Measurements from ENCODE around the gene KIF1C.

- no peak for TF ChIP-seq CTCF (conservative IDR thresholded peaks at IDR 0.05; ENCODE audit: low read length)
- TF ChIP-seq EZH2phosphoT487 (IDR thresholded peaks at IDR 0.05; ENCODE audit: borderline replicate concordance, low read depth, low read length) = no peak
Observed at GRCh38 chr17:4982305-4982704, 15.4 kb upstream of the KIF1C start.

Measured in OCI-LY7 (cell line).